ENCODE results near the gene ADAMTS15.
"Not testable (repeated sequence)": the region's sequence is repeated elsewhere in the genome, so short reads cannot be mapped to it uniquely, and the experiment has no call there.

ADAMTS15 gene

GRCh38 chr11:130436171-130436570 is 12.3 kb upstream of the ADAMTS15 start:
- Histone ChIP-seq H3K36me3 (ENCODE audit: control insufficient read depth, insufficient read depth, low read length) (no peaks in the 10 kb centered on the region), H3K9me3 (ENCODE audit: control insufficient read depth, insufficient read depth, low read length) (no peaks in the 10 kb centered on the region), H3K27me3 (ENCODE audit: control insufficient read depth, insufficient read depth, low read length) (no peaks in the 10 kb centered on the region), H3K4me1 (ENCODE audit: control insufficient read depth, insufficient read depth, low read length) (no peaks in the 10 kb centered on the region), H3K27ac (ENCODE audit: low read length) (no peak overlapping the region), H3K4me3 (ENCODE audit: low read length) (no peak overlapping the region)
- no CpG with 5 or more reads among the region's 3 CpGs for WGBS (ENCODE audit: insufficient coverage, insufficient read length)
- no peak for DNase-seq (ENCODE audit: low read depth, low spot score)

- H3K9me3 ChIP-seq (ENCODE audit: control insufficient read depth, insufficient read depth, low read length): no peaks in the 10 kb centered on the region
- no peak overlapping the region for H3K27ac ChIP-seq (ENCODE audit: low read length)
- no peak overlapping the region for H3K4me3 ChIP-seq (ENCODE audit: low read length)
- H3K36me3 ChIP-seq (ENCODE audit: control insufficient read depth, insufficient read depth, low read length): no peaks in the 10 kb centered on the region
- DNase-seq (ENCODE audit: low read depth, low spot score): no peak
- H3K4me1 ChIP-seq (ENCODE audit: control insufficient read depth, insufficient read depth, low read length): no peaks in the 10 kb centered on the region
- no CpG with 5 or more reads among the region's 7 CpGs for WGBS (ENCODE audit: insufficient coverage, insufficient read length)
- H3K27me3 ChIP-seq (ENCODE audit: control insufficient read depth, insufficient read depth, low read length): no peaks in the 10 kb centered on the region
Measured at GRCh38 chr11:130437848-130438247, 10.6 kb upstream of the ADAMTS15 start.

GRCh38 chr11:130438401-130439159 is 9.9 kb upstream of the ADAMTS15 start:
- H3K4me1 ChIP-seq (ENCODE audit: control insufficient read depth, insufficient read depth, low read length); H3K4me3 ChIP-seq (ENCODE audit: low read length); H3K9me3 ChIP-seq (ENCODE audit: control insufficient read depth, insufficient read depth, low read length); DNase-seq (ENCODE audit: low read depth, low spot score); H3K27ac ChIP-seq (ENCODE audit: low read length); H3K36me3 ChIP-seq (ENCODE audit: control insufficient read depth, insufficient read depth, low read length); H3K27me3 ChIP-seq (ENCODE audit: control insufficient read depth, insufficient read depth, low read length): not testable (repeated sequence)
- no CpG with 5 or more reads among the region's 10 CpGs for WGBS (ENCODE audit: insufficient coverage, insufficient read length)

- DNase-seq (ENCODE audit: low read depth, low spot score): no peak
- Histone ChIP-seq H3K4me1 (ENCODE audit: control insufficient read depth, insufficient read depth, low read length) (no peaks in the 10 kb centered on the region), H3K4me3 (ENCODE audit: low read length) (no peak overlapping the region), H3K36me3 (ENCODE audit: control insufficient read depth, insufficient read depth, low read length) (no peaks in the 10 kb centered on the region), H3K27ac (ENCODE audit: low read length) (no peak overlapping the region), H3K27me3 (ENCODE audit: control insufficient read depth, insufficient read depth, low read length) (no peaks in the 10 kb centered on the region), H3K9me3 (ENCODE audit: control insufficient read depth, insufficient read depth, low read length) (no peaks in the 10 kb centered on the region)
- WGBS (ENCODE audit: insufficient coverage, insufficient read length): no CpG with 5 or more reads among the region's 4 CpGs
Measured at GRCh38 chr11:130439160-130439519, 9.3 kb upstream of the ADAMTS15 start.

GRCh38 chr11:130439876-130440275 is 8.6 kb upstream of the ADAMTS15 start:
- Histone ChIP-seq H3K36me3 (ENCODE audit: control insufficient read depth, insufficient read depth, low read length) (no peaks in the 10 kb centered on the region), H3K4me3 (ENCODE audit: low read length) (no peak overlapping the region), H3K27ac (ENCODE audit: low read length) (no peak overlapping the region), H3K4me1 (ENCODE audit: control insufficient read depth, insufficient read depth, low read length) (no peaks in the 10 kb centered on the region), H3K9me3 (ENCODE audit: control insufficient read depth, insufficient read depth, low read length) (no peaks in the 10 kb centered on the region), H3K27me3 (ENCODE audit: control insufficient read depth, insufficient read depth, low read length) (no peaks in the 10 kb centered on the region)
- DNase-seq (ENCODE audit: low read depth, low spot score): no peak
- no CpG with 5 or more reads among the region's 6 CpGs for WGBS (ENCODE audit: insufficient coverage, insufficient read length)

- WGBS (ENCODE audit: insufficient coverage, insufficient read length): no CpG with 5 or more reads among the region's 2 CpGs
- Histone ChIP-seq H3K27me3 (ENCODE audit: control insufficient read depth, insufficient read depth, low read length) (no peaks in the 10 kb centered on the region), H3K4me1 (ENCODE audit: control insufficient read depth, insufficient read depth, low read length) (no peaks in the 10 kb centered on the region), H3K27ac (ENCODE audit: low read length) (no peak overlapping the region), H3K36me3 (ENCODE audit: control insufficient read depth, insufficient read depth, low read length) (no peaks in the 10 kb centered on the region), H3K9me3 (ENCODE audit: control insufficient read depth, insufficient read depth, low read length) (no peaks in the 10 kb centered on the region), H3K4me3 (ENCODE audit: low read length) (no peak overlapping the region)
- no peak for DNase-seq (ENCODE audit: low read depth, low spot score)
Measured at GRCh38 chr11:130441719-130442118, 6.7 kb upstream of the ADAMTS15 start.

GRCh38 chr11:130442737-130443136 is 5.7 kb upstream of the ADAMTS15 start:
- WGBS (ENCODE audit: insufficient coverage, insufficient read length): no CpG with 5 or more reads among the region's 4 CpGs
- H3K9me3 ChIP-seq (ENCODE audit: control insufficient read depth, insufficient read depth, low read length): no peaks in the 10 kb centered on the region
- H3K36me3 ChIP-seq (ENCODE audit: control insufficient read depth, insufficient read depth, low read length): no peaks in the 10 kb centered on the region
- H3K4me1 ChIP-seq (ENCODE audit: control insufficient read depth, insufficient read depth, low read length): no peaks in the 10 kb centered on the region
- DNase-seq (ENCODE audit: low read depth, low spot score): no peak
- H3K27me3 ChIP-seq (ENCODE audit: control insufficient read depth, insufficient read depth, low read length): no peaks in the 10 kb centered on the region
- no peak overlapping the region for H3K4me3 ChIP-seq (ENCODE audit: low read length)
- no peak overlapping the region for H3K27ac ChIP-seq (ENCODE audit: low read length)

GRCh38 chr11:130445788-130446187 is 2.7 kb upstream of the ADAMTS15 start:
- peaks cover 3% of the 10 kb centered on the region; the same call in 1 of the 2 replicates for H3K4me1 ChIP-seq (ENCODE audit: control insufficient read depth, insufficient read depth, low read length)
- H3K27me3 ChIP-seq (ENCODE audit: control insufficient read depth, insufficient read depth, low read length): peaks cover 9% of the 10 kb centered on the region
- no peak overlapping the region for H3K27ac ChIP-seq (ENCODE audit: low read length)
- no peak for DNase-seq (ENCODE audit: low read depth, low spot score)
- WGBS (ENCODE audit: insufficient coverage, insufficient read length): no CpG with 5 or more reads among the region's 3 CpGs
- no peaks in the 10 kb centered on the region for H3K36me3 ChIP-seq (ENCODE audit: control insufficient read depth, insufficient read depth, low read length)
- no peak overlapping the region for H3K4me3 ChIP-seq (ENCODE audit: low read length)
- H3K9me3 ChIP-seq (ENCODE audit: control insufficient read depth, insufficient read depth, low read length): no peaks in the 10 kb centered on the region

GRCh38 chr11:130448039-130448415 is 418 bp upstream of the ADAMTS15 start:
- peaks cover 13% of the 10 kb centered on the region for H3K27me3 ChIP-seq (ENCODE audit: control insufficient read depth, insufficient read depth, low read length)
- H3K27ac ChIP-seq (ENCODE audit: low read length): no peak overlapping the region
- DNase-seq (ENCODE audit: low read depth, low spot score): no peak
- no peaks in the 10 kb centered on the region for H3K9me3 ChIP-seq (ENCODE audit: control insufficient read depth, insufficient read depth, low read length)
- no CpG with 5 or more reads among the region's 11 CpGs for WGBS (ENCODE audit: insufficient coverage, insufficient read length)
- H3K4me3 ChIP-seq (ENCODE audit: low read length): peak overlapping the region; percentile 43; the same call in 1 of the 2 replicates
- no peaks in the 10 kb centered on the region for H3K36me3 ChIP-seq (ENCODE audit: control insufficient read depth, insufficient read depth, low read length)
- H3K4me1 ChIP-seq (ENCODE audit: control insufficient read depth, insufficient read depth, low read length): peaks cover 3% of the 10 kb centered on the region; the same call in 1 of the 2 replicates

- peak overlapping the region; percentile 43; the same call in 1 of the 2 replicates for H3K4me3 ChIP-seq (ENCODE audit: low read length)
- H3K9me3 ChIP-seq (ENCODE audit: control insufficient read depth, insufficient read depth, low read length): no peaks in the 10 kb centered on the region
- WGBS (ENCODE audit: insufficient coverage, insufficient read length): no CpG with 5 or more reads among the region's 64 CpGs
- H3K27me3 ChIP-seq (ENCODE audit: control insufficient read depth, insufficient read depth, low read length): peaks cover 13% of the 10 kb centered on the region
- no peak overlapping the region for H3K27ac ChIP-seq (ENCODE audit: low read length)
- DNase-seq (ENCODE audit: low read depth, low spot score): no peak
- peaks cover 3% of the 10 kb centered on the region; the same call in 1 of the 2 replicates for H3K4me1 ChIP-seq (ENCODE audit: control insufficient read depth, insufficient read depth, low read length)
- no peaks in the 10 kb centered on the region for H3K36me3 ChIP-seq (ENCODE audit: control insufficient read depth, insufficient read depth, low read length)
Measured at GRCh38 chr11:130449310-130449990, 1.0 kb downstream of the ADAMTS15 start.

All from iPS DF 6.9 (cell line).